ENCODE results near the gene CAPN13.
A peak's percentile ranks its signal among the peaks of the same experiment; 100 is the strongest.

DNA sequence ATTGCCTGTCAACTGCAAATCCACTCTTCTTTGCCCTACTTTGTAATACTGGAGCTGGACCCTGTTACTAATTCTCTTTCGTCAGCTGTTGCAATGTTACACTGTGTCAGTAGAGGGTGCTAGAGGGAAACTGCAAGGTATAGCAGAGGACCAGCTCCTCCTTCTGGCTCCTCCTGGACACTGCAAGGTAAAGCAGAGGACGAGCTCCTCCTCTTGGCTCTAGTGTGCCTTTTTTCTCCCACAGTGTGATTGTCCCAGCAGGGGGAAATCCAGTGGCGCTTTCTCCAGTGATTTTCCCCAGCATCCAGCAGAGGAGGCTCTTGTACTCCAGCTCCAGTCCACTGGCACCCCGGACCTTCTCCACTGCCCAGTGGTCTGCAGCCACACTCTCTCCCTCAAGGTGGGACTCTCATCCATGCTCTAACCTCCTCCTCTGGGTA is 95.6 kb downstream of the CAPN13 start:
- TF ChIP-seq CTCF (IDR thresholded peaks at IDR 0.05) = peak; percentile 98
- TF ChIP-seq EZH2 (IDR thresholded peaks at IDR 0.05) = no peak
- no peak for TF ChIP-seq EZH2phosphoT487 (IDR thresholded peaks at IDR 0.05)
